DND-41 (cell line): ENCODE data around the gene SLC18A3.

Source experiments
- ATAC-seq: fragments of 200-7000 bp; cut with Tn5 transposase; 3 replicates; pipeline ENCODE4 v1.9.1; 2021; ENCODE audit warnings: low read depth; ENCODE audit not compliant: insufficient read depth
- DNase-seq: peaks from one replicate; pipeline ENCODE4 v3.0.0-alpha.2; 2020
- H2AFZ ChIP-seq: 2 replicates; pipeline ENCODE4 v1.6.0; 2012; ENCODE audit warnings: low read depth, low read length
- H3K27ac ChIP-seq: 2 replicates; pipeline ENCODE4 v1.5.1; 2012; ENCODE audit warnings: low read length, inconsistent platforms
- H3K27me3 ChIP-seq: fragments of 200-600 bp; sonication (generic); 2 replicates; pipeline ENCODE4 v1.6.0; 2012; ENCODE audit warnings: low read length, mild to moderate bottlenecking, inconsistent platforms; ENCODE audit not compliant: insufficient read depth, poor library complexity
- H3K36me3 ChIP-seq: 2 replicates; pipeline ENCODE4 v1.5.1; 2012; ENCODE audit warnings: low read length, inconsistent platforms; ENCODE audit not compliant: insufficient read depth
- H3K4me1 ChIP-seq: 2 replicates; pipeline ENCODE4 v1.5.1; 2012; ENCODE audit warnings: mild to moderate bottlenecking, low read length; ENCODE audit not compliant: insufficient read depth
- H3K4me2 ChIP-seq: 2 replicates; pipeline ENCODE4 v1.6.0; 2012; ENCODE audit warnings: mild to moderate bottlenecking, moderate library complexity, low read length, inconsistent platforms; ENCODE audit not compliant: insufficient read depth
- H3K4me3 ChIP-seq, 2 experiments: fragments of 200-600 bp in 1 of 2; shearing (Covaris generic) in 1 of 2; 2 replicates each; pipeline ENCODE4 v1.5.1; 2012 to 2016; ENCODE audit warnings: inconsistent platforms in 2 of 2, low read length in 2 of 2, mild to moderate bottlenecking in 2 of 2, low read depth in 1 of 2, moderate library complexity in 1 of 2
- H3K79me2 ChIP-seq: 2 replicates; pipeline ENCODE4 v1.6.0; 2012; ENCODE audit warnings: low read length, inconsistent platforms; ENCODE audit not compliant: insufficient read depth
- H3K9ac ChIP-seq: 2 replicates; pipeline ENCODE4 v1.6.0; 2012; ENCODE audit warnings: low read depth, mild to moderate bottlenecking, inconsistent platforms, low read length, moderate library complexity
- H3K9me3 ChIP-seq: 2 replicates; pipeline ENCODE4 v1.5.1; 2012; ENCODE audit warnings: low read length, moderate library complexity, mild to moderate bottlenecking, inconsistent platforms; ENCODE audit not compliant: insufficient read depth, severe bottlenecking
- H4K20me1 ChIP-seq: 2 replicates; pipeline ENCODE4 v1.6.0; 2012; ENCODE audit warnings: low read length; ENCODE audit not compliant: insufficient read depth
- CTCF ChIP-seq: IDR thresholded peaks from 2 replicates; pipeline ENCODE4 v1.5.1; 2012; ENCODE audit warnings: borderline replicate concordance, low read length, moderate library complexity, mild to moderate bottlenecking; ENCODE audit not compliant: poor library complexity, severe bottlenecking; ENCODE audit errors: extremely low read depth
- EZH2 ChIP-seq: IDR thresholded peaks from 3 replicates; pipeline ENCODE4 v1.6.1; 2012; ENCODE audit warnings: borderline replicate concordance, low read depth, mild to moderate bottlenecking, moderate library complexity, low read length, inconsistent platforms; ENCODE audit not compliant: severe bottlenecking

The SLC18A3 gene

GRCh38 chr10:49620286-49620810 lies 10.2 kb downstream of the SLC18A3 start:
- no peak overlapping the region for H2AFZ ChIP-seq
- no peaks in the 10 kb centered on the region for H3K9me3 ChIP-seq
- H3K27me3 ChIP-seq: no peaks in the 10 kb centered on the region
- H3K4me3 ChIP-seq: no peak overlapping the region
- no peak overlapping the region for H3K9ac ChIP-seq
- DNase-seq (no peak), ATAC-seq (no peak)
- no peaks in the 10 kb centered on the region for H3K79me2 ChIP-seq
- no peaks in the 10 kb centered on the region; the same call in 1 of the 2 replicates for H4K20me1 ChIP-seq
- H3K36me3 ChIP-seq: no peaks in the 10 kb centered on the region
- H3K4me1 ChIP-seq: no peaks in the 10 kb centered on the region
- TF ChIP-seq CTCF: no peak
- TF ChIP-seq EZH2: no peak
- no peak overlapping the region for H3K27ac ChIP-seq
- H3K4me2 ChIP-seq: no peak overlapping the region

DNA sequence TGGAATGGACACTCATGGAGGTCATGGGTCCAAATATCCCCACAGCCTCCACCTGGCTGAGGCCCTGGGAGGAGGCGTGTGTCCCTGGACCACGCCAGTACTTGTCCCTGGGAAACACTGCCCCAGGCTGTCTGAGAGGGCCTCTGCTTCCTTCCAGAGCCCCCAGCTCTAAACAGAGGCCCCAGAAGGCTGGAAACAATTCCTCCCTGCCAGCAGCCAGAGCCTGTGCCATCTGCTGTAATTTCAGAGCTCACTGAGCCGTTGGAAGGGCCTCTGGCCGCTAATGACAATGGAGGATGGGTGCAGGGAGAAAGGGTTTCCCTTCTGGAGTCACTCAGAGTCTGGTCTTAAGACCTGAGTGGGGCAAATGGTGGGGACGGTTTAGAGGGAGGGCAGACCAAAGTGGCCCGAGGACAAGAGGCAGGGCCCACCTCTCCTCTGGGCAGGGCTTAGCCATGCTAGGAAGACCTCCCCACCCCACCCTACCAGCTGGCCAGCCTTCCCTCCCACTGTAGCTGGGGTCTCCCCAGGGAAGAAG lies 10.8 kb downstream of the SLC18A3 start:
- no peak overlapping the region for H3K9ac ChIP-seq
- no peak for TF ChIP-seq EZH2
- no peak for TF ChIP-seq CTCF
- no peaks in the 10 kb centered on the region for H3K9me3 ChIP-seq
- ATAC-seq: no peak
- H3K4me2 ChIP-seq: no peak overlapping the region
- H3K27ac ChIP-seq: no peak overlapping the region
- H4K20me1 ChIP-seq: no peaks in the 10 kb centered on the region; the same call in 1 of the 2 replicates
- no peak overlapping the region for H3K4me3 ChIP-seq
- H3K27me3 ChIP-seq: no peaks in the 10 kb centered on the region
- no peak overlapping the region for H2AFZ ChIP-seq
- no peak for DNase-seq
- no peaks in the 10 kb centered on the region for H3K36me3 ChIP-seq
- H3K4me1 ChIP-seq: no peaks in the 10 kb centered on the region
- H3K79me2 ChIP-seq: no peaks in the 10 kb centered on the region

DNA sequence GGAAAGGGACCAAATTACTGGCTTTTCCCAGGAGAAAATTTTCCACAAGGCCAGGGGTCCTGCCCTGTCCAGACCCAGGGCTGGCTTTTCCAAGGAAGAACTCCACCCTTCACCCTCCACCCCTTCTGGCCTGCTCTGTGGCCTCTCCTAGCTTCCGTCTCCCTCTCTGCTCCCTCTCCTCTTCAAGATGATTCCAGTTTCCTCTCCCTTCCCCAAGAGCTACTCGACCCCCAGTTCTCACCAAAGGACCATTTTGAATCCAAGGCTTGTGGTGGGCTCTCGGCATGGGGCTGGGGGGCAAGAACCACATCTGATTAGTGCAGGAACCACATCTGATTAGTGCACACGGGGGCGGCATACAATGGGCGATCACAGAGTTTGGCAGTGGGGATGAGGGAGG lies 11.5 kb downstream of the SLC18A3 start:
- H3K79me2 ChIP-seq: no peaks in the 10 kb centered on the region

More for the DNA sequence above, 11.5 kb downstream of the SLC18A3 start:
- Histone ChIP-seq H2AFZ (no peak overlapping the region), H3K9ac (no peak overlapping the region), H3K27ac (no peak overlapping the region), H3K4me1 (no peaks in the 10 kb centered on the region), H3K4me3 (no peak overlapping the region), H3K27me3 (no peaks in the 10 kb centered on the region), H3K36me3 (no peaks in the 10 kb centered on the region), H3K9me3 (no peaks in the 10 kb centered on the region), H3K4me2 (no peak overlapping the region), H4K20me1 (no peaks in the 10 kb centered on the region; the same call in 1 of the 2 replicates)
- TF ChIP-seq EZH2 (no peak), CTCF (no peak)
- no peak for ATAC-seq
- DNase-seq: no peak
